ENCODE measurements around the gene ATXN1. TPM values are rescaled to one million over a fixed set of nuclear protein-coding genes. Genes with fewer than 3 reads are reported as not detected.

The ATXN1 gene
- total RNA-seq, 1 donor from 2014 or later: 6.1 TPM

GRCh38 chr6:16546861-16547260 is 214.4 kb downstream of the ATXN1 start:
- no peak for DNase-seq (ENCODE audit: low read depth)
- TF ChIP-seq, protein P1, sequence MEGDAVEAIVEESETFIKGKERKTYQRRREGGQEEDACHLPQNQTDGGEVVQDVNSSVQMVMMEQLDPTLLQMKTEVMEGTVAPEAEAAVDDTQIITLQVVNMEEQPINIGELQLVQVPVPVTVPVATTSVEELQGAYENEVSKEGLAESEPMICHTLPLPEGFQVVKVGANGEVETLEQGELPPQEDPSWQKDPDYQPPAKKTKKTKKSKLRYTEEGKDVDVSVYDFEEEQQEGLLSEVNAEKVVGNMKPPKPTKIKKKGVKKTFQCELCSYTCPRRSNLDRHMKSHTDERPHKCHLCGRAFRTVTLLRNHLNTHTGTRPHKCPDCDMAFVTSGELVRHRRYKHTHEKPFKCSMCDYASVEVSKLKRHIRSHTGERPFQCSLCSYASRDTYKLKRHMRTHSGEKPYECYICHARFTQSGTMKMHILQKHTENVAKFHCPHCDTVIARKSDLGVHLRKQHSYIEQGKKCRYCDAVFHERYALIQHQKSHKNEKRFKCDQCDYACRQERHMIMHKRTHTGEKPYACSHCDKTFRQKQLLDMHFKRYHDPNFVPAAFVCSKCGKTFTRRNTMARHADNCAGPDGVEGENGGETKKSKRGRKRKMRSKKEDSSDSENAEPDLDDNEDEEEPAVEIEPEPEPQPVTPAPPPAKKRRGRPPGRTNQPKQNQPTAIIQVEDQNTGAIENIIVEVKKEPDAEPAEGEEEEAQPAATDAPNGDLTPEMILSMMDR (conservative IDR thresholded peaks at IDR 0.05; ENCODE audit: low read depth, low read length): no peak
- no peak overlapping the region for H3K4me3 ChIP-seq (ENCODE audit: low read depth, low read length)

DNA sequence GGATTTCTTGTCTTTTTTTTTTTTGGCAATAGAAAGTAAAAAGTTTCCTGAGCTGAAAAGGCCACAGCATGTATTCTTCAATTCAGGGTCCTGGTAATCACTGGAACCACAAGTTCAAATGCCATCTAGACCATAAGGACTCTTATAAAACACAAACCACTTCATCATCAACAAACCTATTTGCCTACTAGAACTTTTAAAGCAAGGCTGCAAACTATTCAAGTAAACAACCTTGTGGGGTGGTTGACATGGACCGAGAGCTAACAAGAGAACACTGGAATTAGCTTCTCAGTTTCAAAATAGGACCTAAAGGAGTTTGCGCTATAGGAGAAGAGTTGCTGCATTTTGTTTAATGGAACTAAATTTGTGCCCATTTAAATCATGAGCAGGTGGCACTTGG is 215.9 kb downstream of the ATXN1 start:
- no peak for DNase-seq (ENCODE audit: low read depth)
- TF ChIP-seq, protein P1 (conservative IDR thresholded peaks at IDR 0.05; ENCODE audit: low read depth, low read length): no peak
- H3K4me3 ChIP-seq (ENCODE audit: low read depth, low read length): no peak overlapping the region

- TF ChIP-seq, protein P1 (conservative IDR thresholded peaks at IDR 0.05; ENCODE audit: low read depth, low read length): no peak
- no peak overlapping the region for H3K4me3 ChIP-seq (ENCODE audit: low read depth, low read length)
- no peak for DNase-seq (ENCODE audit: low read depth)
Observed at GRCh38 chr6:16544521-16544920, 216.7 kb downstream of the ATXN1 start.

DNA sequence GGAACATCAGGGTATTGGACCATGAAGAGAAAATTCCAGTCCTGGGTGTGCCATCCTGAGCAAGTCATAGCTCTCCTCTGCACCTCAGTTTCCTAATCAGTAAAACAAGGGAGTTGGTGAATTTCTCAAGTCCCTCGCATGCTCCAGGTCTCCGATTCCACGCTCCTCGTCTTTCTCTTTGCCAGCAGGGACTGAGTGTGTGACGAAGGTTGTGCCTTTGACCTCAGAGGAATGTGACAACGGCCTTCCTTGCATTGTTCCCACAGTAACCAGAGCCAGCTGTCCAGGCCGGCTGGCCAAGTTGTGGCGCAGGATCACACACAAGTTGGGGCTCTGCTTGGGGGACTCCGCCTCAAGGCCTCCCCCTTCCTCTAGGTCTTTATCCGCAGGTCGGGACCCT is 217.3 kb downstream of the ATXN1 start:
- DNase-seq (ENCODE audit: low read depth): peak; percentile 91
- H3K4me3 ChIP-seq (ENCODE audit: low read depth, low read length): no peak overlapping the region
- TF ChIP-seq, protein P1 (conservative IDR thresholded peaks at IDR 0.05; ENCODE audit: low read depth, low read length): no peak

- DNase-seq (ENCODE audit: low read depth): peak; percentile 85
- TF ChIP-seq, protein P1 (conservative IDR thresholded peaks at IDR 0.05; ENCODE audit: low read depth, low read length): no peak
- H3K4me3 ChIP-seq (ENCODE audit: low read depth, low read length): no peak overlapping the region
Observed at GRCh38 chr6:16543521-16543920, 217.7 kb downstream of the ATXN1 start.

- H3K4me3 ChIP-seq (ENCODE audit: low read depth, low read length): no peak overlapping the region
- TF ChIP-seq, protein P1 (conservative IDR thresholded peaks at IDR 0.05; ENCODE audit: low read depth, low read length): no peak
- no peak for DNase-seq (ENCODE audit: low read depth)
Observed at GRCh38 chr6:16542070-16542469, 219.2 kb downstream of the ATXN1 start.

Data from epithelial cell of proximal tubule (primary cell).